NCI-H446 treated with DMSO at 0.1 percent for 48 hours (cell line): Measurements from ENCODE around the gene TRPM7.
"Not testable (repeated sequence)": the region's sequence is repeated elsewhere in the genome, so short reads cannot be mapped to it uniquely, and the experiment has no call there.

Experiments used
- DNase-seq: peaks from one replicate; lab custom pipeline; 2025; lab: John Stamatoyannopoulos, UW

Gene TRPM7

GRCh38 chr15:50576166-50576565, 110.4 kb downstream of the TRPM7 start:
- DNase-seq = no peak

DNA sequence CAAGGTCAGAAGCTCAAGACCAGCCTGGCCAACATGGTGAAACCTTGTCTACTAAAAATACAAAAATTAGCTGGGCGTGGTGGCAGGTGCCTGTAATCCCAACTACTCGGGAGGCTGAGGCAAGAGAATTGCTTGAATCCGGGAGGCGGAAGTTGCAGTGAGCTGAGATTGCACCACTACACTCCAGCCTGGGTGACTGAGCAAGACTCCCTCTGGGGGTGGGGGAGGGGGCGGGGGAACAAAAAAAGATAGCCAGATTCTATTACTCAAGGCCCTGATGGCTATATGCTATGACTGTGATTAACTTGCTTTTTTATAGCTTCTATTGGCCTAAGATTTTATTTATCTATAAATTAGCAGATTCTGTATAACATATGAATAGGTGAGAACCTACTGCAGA, 112.8 kb downstream of the TRPM7 start:
- not testable (repeated sequence) for DNase-seq

DNA sequence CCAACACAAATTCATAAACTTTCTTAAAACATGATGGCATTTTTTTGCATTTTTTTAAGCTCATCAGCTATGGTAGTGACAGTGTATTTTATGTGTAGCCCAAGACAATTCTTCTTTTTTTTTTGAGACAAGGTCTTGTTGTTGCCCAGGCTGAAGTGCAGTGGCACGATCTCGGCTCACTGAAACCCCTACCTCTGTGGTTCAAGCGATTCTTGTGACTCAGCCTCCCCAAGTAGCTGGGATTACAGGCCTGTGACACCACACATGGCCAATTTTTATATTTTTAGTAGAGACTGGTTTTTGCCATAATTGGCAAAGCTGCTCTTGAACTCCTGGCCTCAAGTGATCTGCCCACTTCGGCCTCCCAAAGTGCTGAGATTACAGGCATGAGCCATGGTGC, 122.8 kb downstream of the TRPM7 start:
- DNase-seq = no peak

DNA sequence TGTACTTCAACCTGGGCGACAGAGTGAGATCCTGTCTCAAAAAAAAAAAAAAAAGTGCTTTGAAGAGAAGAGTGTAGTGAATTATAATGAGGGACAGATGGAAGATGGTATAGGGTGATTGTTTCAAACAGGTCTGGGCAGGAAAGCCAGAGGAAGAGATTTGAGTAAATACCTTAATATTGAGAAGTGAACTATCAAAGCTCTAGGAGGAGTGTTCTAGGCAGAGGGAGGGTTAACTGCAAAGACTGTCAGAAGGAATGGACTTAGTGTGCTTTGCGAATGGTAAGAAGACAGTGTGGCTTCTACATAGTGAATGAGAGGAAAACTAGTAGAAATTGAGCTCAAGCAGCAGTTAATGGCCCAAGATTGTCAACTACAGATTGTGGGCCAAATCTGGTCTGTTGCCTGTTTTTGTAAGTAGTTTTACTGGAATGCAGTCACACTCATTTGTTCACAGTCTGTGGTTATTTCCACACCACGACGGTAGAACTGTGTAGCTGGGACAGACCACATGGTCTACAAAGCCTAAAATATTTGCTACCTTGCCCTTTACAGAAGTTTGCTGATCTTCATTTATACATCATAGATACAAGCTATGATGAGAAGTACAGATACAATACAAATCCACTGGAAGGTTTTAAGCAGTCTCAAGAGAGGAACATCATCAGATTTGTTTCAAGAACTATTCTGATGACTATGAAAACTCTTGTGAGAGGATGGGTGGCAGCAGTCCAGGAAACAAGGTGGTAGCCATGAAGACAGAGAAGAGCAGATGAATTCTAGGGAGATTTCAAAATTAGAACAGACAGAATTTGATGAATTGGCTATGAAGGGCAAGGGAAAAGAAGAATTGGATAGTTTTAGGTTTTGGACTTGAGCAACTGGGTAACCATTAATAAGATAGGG, 123.6 kb downstream of the TRPM7 start:
- DNase-seq = no peak

DNA sequence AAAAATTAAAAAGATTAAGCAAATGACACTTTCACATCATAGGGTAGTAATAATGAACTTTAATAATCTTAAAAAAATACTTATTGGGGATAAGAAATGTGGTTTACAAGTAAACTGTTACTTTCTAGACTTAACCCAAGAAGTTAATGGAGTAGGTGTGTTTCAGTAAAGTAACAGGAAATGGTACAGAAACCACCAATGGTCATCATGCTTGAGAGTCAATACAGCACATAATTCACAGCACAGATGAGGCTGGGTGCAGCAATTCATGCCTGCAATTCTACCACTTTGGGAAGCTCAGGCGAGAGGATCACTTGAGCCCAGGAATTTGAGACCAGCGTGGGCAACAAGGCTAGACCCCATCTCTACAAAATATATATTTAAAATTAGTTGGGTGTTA, 128.6 kb downstream of the TRPM7 start:
- no peak for DNase-seq

DNA sequence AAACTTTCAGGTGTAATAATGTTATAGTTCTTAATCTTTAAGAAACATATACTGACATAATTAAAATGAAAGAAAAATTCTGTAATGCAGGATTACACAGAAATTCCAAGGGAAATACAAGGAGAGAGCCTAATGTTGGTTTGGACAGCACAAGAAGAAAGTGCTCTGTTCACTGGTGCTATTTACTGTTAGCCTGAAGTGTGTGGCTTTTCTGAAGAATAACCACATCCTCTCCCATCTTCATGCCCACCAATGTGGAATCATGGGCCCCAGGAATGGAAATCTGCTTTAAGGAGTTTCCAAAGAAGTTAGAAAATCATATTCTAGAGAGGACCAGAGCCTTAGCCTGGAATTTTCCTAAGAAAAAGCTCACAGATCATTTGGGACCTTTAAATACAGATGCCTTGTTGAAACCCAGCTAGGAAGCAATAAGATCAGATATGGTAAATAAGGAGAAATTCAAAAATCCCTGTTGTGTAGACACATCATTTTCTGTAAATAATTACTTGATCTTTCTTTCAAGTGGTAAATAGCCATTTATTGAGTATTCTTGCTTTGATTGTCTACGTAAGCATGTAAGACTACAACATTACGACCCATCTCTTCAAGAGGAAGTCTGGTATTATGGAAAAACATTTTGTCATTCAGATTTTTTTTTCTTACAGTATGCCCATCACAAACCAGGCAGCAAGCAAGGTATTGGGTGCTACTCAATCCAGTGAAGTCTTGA, 129.8 kb downstream of the TRPM7 start:
- DNase-seq = no peak

- DNase-seq = no peak
Observed at GRCh38 chr15:50552238-50552637, 134.4 kb downstream of the TRPM7 start.

GRCh38 chr15:50549326-50549725, 137.3 kb downstream of the TRPM7 start:
- no peak for DNase-seq

DNA sequence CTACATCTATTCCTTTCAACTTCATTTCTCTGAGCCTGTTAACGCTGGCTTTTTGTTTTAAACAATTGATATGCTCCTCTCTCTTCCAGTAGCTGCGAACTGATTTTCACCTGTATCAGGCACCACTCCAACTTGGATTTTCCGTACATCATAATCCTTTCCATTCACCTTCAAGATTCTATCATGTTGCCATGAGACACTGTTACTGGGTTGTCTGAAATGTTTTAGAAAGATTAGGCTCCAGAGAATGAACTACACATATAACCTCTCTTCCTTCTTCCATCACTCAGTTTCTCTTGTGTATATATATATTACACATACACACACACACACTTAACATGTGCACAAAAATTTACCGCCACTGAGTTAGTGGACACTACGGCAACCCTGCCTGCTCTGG, 140.0 kb downstream of the TRPM7 start, which contains the start of gene USP50:
Gene USP50, minus strand, starts transcription at position 101 of the 400 bp plus-strand sequence. CDS start 141 bp downstream, outside the sequence.
- no peak for DNase-seq

DNA sequence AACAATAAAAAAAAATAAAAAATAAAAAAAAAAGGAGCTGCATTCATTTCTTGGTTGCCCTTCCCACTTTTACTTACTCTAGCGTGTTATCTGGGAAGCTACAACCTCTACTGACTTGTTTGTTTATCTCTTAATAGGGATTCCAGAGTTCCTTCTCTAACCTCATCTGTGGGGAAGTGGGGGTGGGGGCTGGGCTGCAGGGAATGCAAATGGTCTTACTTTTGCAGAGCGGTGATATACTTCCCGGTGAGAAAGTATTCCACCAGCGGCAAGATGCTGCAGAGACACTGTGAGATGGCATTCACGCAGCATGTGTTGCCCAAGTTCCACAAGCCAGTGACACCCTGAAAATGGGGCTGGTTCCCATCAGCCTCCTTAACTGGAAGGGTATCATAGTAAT, 142.2 kb downstream of the TRPM7 start:
- DNase-seq = no peak

DNA sequence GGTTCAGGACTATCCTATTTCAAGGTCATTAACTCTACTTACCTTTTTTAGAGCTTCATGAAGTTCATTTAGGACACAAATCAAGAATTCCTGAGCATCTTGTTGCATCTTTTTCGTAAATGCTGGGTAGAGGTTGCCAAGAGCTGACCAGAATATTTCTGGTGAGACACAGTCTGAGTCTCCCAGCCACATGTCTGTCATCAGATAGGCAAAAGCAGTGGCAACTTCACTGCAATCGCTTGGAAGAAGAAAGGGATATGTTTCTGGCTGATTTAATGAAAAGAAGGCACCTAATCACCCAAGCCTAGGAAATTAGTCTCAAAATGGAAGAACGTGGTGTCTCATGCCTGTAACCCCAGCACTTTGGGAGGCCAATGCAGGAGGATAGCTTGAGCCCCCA, 143.0 kb downstream of the TRPM7 start:
- no peak for DNase-seq

DNA sequence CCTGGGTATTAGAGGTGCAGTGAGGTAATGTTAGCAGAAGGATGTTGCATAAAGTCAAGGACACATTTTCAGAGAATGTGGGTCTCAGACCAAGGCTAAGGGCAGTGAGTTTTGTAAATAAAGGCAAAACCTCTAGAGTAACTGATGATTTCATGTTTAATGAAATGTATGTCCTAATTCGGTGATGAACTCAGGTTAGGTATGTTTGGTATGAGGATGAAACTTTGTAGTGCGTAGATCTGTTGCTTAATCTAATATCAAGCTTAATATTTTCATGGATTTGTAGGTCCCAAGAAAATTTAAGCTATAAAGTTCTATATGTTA, 143.7 kb downstream of the TRPM7 start:
- no peak for DNase-seq

- no peak for DNase-seq
Observed at GRCh38 chr15:50531766-50532165, 154.8 kb downstream of the TRPM7 start.

- DNase-seq = no peak
Observed at GRCh38 chr15:50531163-50531562, 155.4 kb downstream of the TRPM7 start.

- DNase-seq = no peak
Observed at GRCh38 chr15:50523851-50524251, 162.7 kb downstream of the TRPM7 start.

GRCh38 chr15:50519740-50520425, 166.7 kb downstream of the TRPM7 start:
- DNase-seq = no peak

GRCh38 chr15:50513001-50513400, 173.6 kb downstream of the TRPM7 start:
- no peak for DNase-seq
